SU-DHL-6 (cell line): ENCODE data around the gene MRPS6.

ENCODE experiments used
- EZH2phosphoT487 ChIP-seq: fragments of 200-600 bp; sonication (generic), shearing (Covaris generic); conservative IDR thresholded peaks from 2 replicates; pipeline ENCODE4 v1.6.1; 2018; ENCODE audit warnings: mild to moderate bottlenecking, antibody characterized with exemption, low read length, moderate library complexity, mixed read lengths
- TF ChIP-seq, protein P1 (sequence below): fragments of 200-600 bp; sonication (generic); IDR thresholded peaks from one replicate; pipeline ENCODE4 v1.5.1; 2017; ENCODE audit warnings: antibody characterized with exemption, mild to moderate bottlenecking, low read length, moderate library complexity; ENCODE audit not compliant: insufficient read depth, poor library complexity, severe bottlenecking

GRCh38 chr21:34126691-34127090 lies 53.3 kb downstream of the MRPS6 start:
- no peak for TF ChIP-seq EZH2phosphoT487
- TF ChIP-seq, protein P1, sequence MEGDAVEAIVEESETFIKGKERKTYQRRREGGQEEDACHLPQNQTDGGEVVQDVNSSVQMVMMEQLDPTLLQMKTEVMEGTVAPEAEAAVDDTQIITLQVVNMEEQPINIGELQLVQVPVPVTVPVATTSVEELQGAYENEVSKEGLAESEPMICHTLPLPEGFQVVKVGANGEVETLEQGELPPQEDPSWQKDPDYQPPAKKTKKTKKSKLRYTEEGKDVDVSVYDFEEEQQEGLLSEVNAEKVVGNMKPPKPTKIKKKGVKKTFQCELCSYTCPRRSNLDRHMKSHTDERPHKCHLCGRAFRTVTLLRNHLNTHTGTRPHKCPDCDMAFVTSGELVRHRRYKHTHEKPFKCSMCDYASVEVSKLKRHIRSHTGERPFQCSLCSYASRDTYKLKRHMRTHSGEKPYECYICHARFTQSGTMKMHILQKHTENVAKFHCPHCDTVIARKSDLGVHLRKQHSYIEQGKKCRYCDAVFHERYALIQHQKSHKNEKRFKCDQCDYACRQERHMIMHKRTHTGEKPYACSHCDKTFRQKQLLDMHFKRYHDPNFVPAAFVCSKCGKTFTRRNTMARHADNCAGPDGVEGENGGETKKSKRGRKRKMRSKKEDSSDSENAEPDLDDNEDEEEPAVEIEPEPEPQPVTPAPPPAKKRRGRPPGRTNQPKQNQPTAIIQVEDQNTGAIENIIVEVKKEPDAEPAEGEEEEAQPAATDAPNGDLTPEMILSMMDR = no peak
